OCI-LY3 (cell line): Measurements from ENCODE around the gene FAM117A.

Experiments
- EZH2phosphoT487 ChIP-seq: fragments of 200-600 bp; shearing (Covaris generic); IDR thresholded peaks from 2 replicates; pipeline ENCODE4 v1.6.1; 2018; ENCODE audit warnings: antibody characterized with exemption, mixed run types, low read depth
- TF ChIP-seq, protein P1 (sequence below): fragments of 200-600, 300-600 bp; sonication (generic); IDR thresholded peaks from 2 replicates; pipeline ENCODE4 v1.5.1; 2014; ENCODE audit warnings: antibody characterized with exemption, low read length, low read depth

DNA sequence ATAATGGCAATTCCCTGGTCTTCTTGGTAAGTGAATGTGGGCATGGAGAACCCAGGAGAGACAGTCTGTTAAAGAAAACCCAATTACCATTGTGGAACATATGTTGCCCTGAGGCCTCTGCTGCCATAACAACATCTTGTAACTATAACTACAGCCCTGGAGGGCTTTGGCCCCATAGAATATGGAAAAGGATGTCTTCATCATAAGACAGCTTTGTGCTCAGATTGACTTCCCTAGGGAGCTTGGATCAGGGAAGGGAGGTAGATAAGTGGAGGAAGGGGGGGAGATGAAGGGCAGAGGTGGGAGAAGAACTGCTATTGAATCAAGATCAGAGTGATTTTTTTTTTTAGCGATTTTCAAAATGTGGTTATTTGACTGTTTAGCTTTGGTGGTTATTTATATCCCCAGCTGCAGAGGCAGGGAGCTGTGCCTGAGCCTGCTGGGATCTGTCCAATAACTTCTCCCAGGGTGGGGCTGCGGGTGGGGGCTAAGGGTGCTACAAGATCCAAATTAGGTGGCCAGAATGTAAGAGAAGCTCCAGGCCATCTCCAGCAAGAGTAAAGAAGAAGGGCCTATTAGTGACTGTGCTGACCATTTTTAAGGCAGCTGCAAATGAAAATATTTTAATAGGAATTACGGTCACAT is 19.3 kb upstream of the FAM117A start:
- TF ChIP-seq, protein P1, sequence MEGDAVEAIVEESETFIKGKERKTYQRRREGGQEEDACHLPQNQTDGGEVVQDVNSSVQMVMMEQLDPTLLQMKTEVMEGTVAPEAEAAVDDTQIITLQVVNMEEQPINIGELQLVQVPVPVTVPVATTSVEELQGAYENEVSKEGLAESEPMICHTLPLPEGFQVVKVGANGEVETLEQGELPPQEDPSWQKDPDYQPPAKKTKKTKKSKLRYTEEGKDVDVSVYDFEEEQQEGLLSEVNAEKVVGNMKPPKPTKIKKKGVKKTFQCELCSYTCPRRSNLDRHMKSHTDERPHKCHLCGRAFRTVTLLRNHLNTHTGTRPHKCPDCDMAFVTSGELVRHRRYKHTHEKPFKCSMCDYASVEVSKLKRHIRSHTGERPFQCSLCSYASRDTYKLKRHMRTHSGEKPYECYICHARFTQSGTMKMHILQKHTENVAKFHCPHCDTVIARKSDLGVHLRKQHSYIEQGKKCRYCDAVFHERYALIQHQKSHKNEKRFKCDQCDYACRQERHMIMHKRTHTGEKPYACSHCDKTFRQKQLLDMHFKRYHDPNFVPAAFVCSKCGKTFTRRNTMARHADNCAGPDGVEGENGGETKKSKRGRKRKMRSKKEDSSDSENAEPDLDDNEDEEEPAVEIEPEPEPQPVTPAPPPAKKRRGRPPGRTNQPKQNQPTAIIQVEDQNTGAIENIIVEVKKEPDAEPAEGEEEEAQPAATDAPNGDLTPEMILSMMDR = no peak
- no peak for TF ChIP-seq EZH2phosphoT487
